ENCODE results near the gene TTC9.

GRCh38 chr14:70651522-70651921 is 9.8 kb downstream of the TTC9 start:
- TF ChIP-seq CTCF (IDR thresholded peaks at IDR 0.05) (no peak), POLR2A (IDR thresholded peaks at IDR 0.05) (no peak), EP300 (IDR thresholded peaks at IDR 0.05; ENCODE audit: low read depth) (no peak)

Measured in transverse colon (tissue), 3 donors.